ENCODE results near the gene MOB3A. TPM values are rescaled to one million over a fixed set of nuclear protein-coding genes. Genes with fewer than 3 reads are reported as not detected.

MOB3A gene
- polyA plus RNA-seq, 1 of the 3 experiments (the other 2 are of a cell fraction), result 24.1 TPM

DNA sequence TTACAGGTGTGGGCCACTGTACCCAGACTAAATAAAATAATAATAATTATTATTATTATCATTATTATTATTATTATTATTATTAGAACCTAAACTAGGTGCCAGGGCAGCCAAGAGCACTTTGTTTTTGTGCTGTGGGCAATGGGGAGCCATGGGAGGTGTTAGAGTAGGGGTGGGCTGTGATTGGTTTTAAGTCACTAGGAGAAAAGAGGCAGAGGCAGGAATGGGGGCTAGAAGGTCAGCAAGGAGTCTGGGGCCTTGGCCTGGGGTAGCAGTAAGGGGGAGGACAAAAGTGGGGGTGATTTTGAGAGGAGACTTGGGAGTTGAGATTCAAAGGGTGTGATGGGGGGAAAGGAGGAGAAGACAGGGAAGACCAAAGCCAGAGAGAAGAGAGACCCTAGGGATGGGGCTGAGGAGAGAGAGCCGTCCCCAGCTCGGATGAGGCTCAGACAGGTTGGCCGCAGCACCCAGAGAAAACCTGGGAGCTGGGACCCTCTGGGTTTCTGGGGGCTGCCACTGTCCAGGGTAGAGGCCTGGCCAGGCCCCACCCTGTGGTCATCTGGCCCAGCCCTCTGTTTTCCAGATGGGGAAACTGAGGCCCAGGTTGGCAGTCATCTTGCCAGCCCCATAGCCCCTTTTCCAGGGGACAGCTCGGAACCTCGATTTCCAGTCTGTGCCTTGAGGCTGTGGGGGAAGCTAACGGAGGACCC lies 62.9 kb downstream of the MOB3A start (continued):
- no peak for TF ChIP-seq RCOR1 (IDR thresholded peaks at IDR 0.05; ENCODE audit: low read length)

DNA sequence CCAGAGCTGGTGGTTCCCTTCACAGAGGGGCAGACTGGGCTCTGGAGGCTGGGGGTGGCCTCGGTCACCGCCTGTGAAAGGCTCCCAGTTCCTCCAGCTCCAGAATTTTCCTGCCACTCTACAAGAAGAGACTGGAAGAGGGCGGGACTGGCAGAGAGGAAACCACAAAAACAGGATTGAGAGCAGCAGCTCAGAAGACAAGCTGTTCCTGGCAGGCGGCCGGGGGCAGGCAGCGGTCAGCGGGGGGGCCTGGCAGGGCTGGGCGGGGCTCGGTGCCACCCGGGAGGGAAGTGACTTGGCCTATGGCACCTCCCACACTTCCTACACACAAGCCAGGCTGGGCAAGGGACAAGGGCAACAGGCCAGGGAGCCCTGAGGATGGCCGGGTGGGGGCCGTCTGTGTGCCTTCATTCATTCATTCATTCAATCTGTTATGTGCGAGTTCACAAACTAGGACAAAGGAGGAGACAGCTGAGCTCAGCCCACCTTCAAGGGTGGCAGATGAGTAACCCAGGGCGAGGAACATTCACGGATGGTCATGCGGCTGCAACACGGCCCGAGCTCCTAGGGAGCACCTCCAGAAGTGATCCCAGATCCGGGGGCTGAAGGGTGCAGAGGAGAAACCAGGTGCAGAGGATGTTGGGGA lies 63.7 kb downstream of the MOB3A start:
- H3F3A ChIP-seq (replicated peaks; ENCODE audit: insufficient read depth), result peaks cover 6% of the 10 kb centered on the region
- H3K4me1 ChIP-seq (ENCODE audit: control insufficient read depth in 1 of 2, insufficient read depth in 2 of 2, low read depth in 1 of 2, low read length in 1 of 2), result peaks cover 10 to 23% of the 10 kb centered on the region in 2 experiments; a peak in 3 of 4 replicates
- H3K4me2 ChIP-seq, result peak overlapping the region; percentile 74
- peak overlapping the region; percentile 40; the same call in 1 of the 2 replicates for H3K9ac ChIP-seq
- H3K9me2 ChIP-seq, result no peaks in the 10 kb centered on the region
- no peaks in the 10 kb centered on the region for H3K27me3 ChIP-seq (ENCODE audit: insufficient read depth)
- no peaks in the 10 kb centered on the region for H4K20me1 ChIP-seq (ENCODE audit: insufficient read depth)
- no peaks in the 10 kb centered on the region for H3K9me3 ChIP-seq
- no peak overlapping the region for H3K4me3 ChIP-seq (ENCODE audit: low read depth in 2 of 2, low read length in 1 of 2)
- H2AFZ ChIP-seq (ENCODE audit: low read depth), result peak overlapping the region; percentile 69; the same call in 1 of the 2 replicates
- POLR2A ChIA-PET, result interaction anchor here (0.6 to 1.9 kb wide), 7 partner anchors 9 to 50 kb away, joined by 3 to 13 read pairs (median 3); no protein-coding TSS in a partner anchor
- peak; percentile 91 for DNase-seq
- H3K27ac ChIP-seq (ENCODE audit: low read depth in 2 of 2, low read length in 1 of 2), result peak overlapping the region; percentile 55 to 95
- CTCF ChIA-PET, result interaction anchor here (0.9 to 2.5 kb wide), 7 partner anchors 10 to 65 kb away, joined by 3 to 15 read pairs (median 4); partner anchors contain the start of gene MOB3A
- H3K36me3 ChIP-seq (replicated peaks in 1 of 2; ENCODE audit: control insufficient read depth in 1 of 2, insufficient read depth in 2 of 2, low read length in 1 of 2), result no peaks in the 10 kb centered on the region
- H3K79me2 ChIP-seq (ENCODE audit: insufficient read depth), result no peaks in the 10 kb centered on the region
- 15% methylated on average over 19 of the region's 19 CpGs for WGBS (ENCODE audit: low lambda C conversion rate)
- TF ChIP-seq MAX (IDR thresholded peaks at IDR 0.05; ENCODE audit: low read depth) (no peak; the same call in 1 of the 2 replicates), ELF1 (IDR thresholded peaks at IDR 0.05) (peak; percentile 62; the same call in 1 of the 2 replicates), CHD2 (IDR thresholded peaks at IDR 0.05; ENCODE audit: low read length, partially characterized antibody) (no peak), RAD21 (IDR thresholded peaks at IDR 0.05; ENCODE audit: low read length) (peak; percentile 19; the same call in 1 of the 2 replicates), MXI1 (IDR thresholded peaks at IDR 0.05; ENCODE audit: low read depth, low read length) (peak; percentile 70), SMC3 (IDR thresholded peaks at IDR 0.05; ENCODE audit: low read depth, low read length) (no peak), USF1 (IDR thresholded peaks at IDR 0.05; ENCODE audit: borderline replicate concordance, low read depth) (0 out of 2 replicates have a peak, but pooled peaks have one; percentile 11), REST (IDR thresholded peaks at IDR 0.05; ENCODE audit: low read depth, low read length) (0 out of 2 replicates have a peak, but pooled peaks have one; percentile 7), RXRA (IDR thresholded peaks at IDR 0.05; ENCODE audit: borderline replicate concordance, low read depth) (peak; percentile 99), RFX5 (IDR thresholded peaks at IDR 0.05; ENCODE audit: low read length) (peak; percentile 78), YY1 (IDR thresholded peaks at IDR 0.05; ENCODE audit: low read depth) (no peak), MEF2A (IDR thresholded peaks at IDR 0.05; ENCODE audit: borderline replicate concordance, low read depth) (no peak), NRF1 (IDR thresholded peaks at IDR 0.05; ENCODE audit: low read depth, low read length) (no peak), NFIC (IDR thresholded peaks at IDR 0.05; ENCODE audit: borderline replicate concordance) (peak; percentile 93), JUND (IDR thresholded peaks at IDR 0.05) (no peak), EZH2phosphoT487 (IDR thresholded peaks at IDR 0.05; ENCODE audit: borderline replicate concordance, low read depth) (no peak), TEAD4 (IDR thresholded peaks at IDR 0.05; ENCODE audit: borderline replicate concordance, insufficient read depth) (no peak), EP300 (IDR thresholded peaks at IDR 0.05; ENCODE audit: borderline replicate concordance in 1 of 2, low read depth in 1 of 2, low read length in 1 of 2) (peak; percentile 46 to 49; a peak in 3 of 4 replicates), FOSL2 (IDR thresholded peaks at IDR 0.05; ENCODE audit: borderline replicate concordance, low read depth) (no peak; the same call in 1 of the 2 replicates), TAF1 (IDR thresholded peaks at IDR 0.05; ENCODE audit: borderline replicate concordance, low read depth, low read length) (peak; percentile 34; the same call in 1 of the 2 replicates), GATA2 (CRISPR knock-in tag; IDR thresholded peaks at IDR 0.05) (no peak), FOXJ3 (CRISPR knock-in tag; IDR thresholded peaks at IDR 0.05) (no peak)
- TF ChIP-seq, protein P1, sequence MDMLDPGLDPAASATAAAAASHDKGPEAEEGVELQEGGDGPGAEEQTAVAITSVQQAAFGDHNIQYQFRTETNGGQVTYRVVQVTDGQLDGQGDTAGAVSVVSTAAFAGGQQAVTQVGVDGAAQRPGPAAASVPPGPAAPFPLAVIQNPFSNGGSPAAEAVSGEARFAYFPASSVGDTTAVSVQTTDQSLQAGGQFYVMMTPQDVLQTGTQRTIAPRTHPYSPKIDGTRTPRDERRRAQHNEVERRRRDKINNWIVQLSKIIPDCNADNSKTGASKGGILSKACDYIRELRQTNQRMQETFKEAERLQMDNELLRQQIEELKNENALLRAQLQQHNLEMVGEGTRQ (IDR thresholded peaks at IDR 0.05; ENCODE audit: borderline replicate concordance, low read depth, low read length), result no peak
